Right forelimb (tissue), 1 donor: ENCODE measurements around the gene ERFL.
"Not testable (repeated sequence)": the region's sequence is repeated elsewhere in the genome, so short reads cannot be mapped to it uniquely, and the experiment has no call there.

Experiments used
- DNase-seq: peaks from one replicate; pipeline ENCODE4 v3.0.0-alpha.2; 2018

The ERFL gene

DNA sequence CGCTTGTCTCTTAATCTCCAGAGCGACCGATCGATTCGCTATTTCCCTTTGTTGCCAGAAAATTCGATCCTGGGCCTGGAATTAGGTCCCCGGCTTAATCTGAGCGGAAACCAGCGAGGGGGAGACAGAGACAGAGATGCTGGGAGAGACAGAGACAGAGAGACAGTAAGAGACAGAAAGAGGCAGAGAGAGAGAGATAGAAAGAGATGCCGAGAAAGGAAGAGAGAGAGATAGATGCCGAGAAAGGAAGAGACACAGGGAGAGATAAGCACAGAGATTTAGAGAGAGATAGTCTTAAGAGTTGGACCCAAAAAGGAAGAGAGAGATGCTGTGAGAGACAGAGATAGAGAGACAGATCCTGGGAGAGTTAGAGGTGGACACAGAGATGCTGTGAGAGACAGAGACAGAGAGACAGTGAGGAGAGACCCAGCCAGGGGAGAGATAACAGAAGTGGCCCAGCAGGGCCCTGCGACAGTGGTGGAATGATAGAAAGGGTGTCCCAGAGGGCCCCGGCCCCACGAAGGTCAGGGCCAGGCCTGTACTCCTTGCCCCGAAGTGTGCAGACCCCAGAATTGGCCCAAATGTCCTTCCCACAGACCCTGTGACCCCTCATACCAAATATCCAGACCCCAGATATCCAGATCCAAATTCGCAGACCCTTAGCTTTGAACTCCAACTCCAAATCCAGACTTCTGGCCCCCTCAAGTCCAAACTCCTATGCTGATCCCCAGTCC is 1.3 kb downstream of the ERFL start:
- no peak for DNase-seq

DNA sequence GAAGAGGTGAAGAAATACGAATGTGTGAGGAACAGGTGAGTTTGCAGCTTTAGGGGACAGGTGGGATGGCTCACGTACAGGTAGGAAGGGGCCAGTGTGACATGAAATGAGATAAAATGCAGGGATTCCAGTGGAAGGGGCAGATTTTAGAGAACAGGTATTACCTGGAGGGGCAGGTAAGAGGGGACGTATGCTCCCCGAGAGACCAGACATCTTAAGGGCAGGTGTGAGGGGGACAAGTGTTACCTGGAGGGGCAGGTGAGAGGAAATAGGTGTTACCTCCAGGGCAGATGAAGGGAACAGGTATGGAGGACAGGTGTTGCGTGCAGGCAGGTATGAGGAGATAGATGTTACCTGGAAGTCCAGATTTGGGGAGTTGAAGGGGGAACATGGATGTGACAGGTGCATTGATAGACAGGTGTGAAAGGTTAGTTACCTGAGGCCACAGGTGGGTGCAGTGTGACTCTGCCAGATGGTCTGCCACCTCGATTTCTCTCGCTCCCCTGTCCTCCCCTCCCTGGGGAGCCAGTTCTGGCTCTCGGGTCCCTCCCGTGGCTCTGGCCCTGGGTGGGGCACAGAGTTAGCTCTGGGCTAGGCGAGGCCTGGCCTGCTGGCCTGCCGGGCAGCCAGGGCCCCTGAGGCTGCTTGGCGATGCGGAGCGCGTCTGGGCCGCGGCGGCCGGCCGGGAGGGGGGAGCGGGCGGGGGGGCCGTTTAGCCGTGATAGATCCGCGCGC is 2.1 kb downstream of the ERFL start:
- no peak for DNase-seq

DNA sequence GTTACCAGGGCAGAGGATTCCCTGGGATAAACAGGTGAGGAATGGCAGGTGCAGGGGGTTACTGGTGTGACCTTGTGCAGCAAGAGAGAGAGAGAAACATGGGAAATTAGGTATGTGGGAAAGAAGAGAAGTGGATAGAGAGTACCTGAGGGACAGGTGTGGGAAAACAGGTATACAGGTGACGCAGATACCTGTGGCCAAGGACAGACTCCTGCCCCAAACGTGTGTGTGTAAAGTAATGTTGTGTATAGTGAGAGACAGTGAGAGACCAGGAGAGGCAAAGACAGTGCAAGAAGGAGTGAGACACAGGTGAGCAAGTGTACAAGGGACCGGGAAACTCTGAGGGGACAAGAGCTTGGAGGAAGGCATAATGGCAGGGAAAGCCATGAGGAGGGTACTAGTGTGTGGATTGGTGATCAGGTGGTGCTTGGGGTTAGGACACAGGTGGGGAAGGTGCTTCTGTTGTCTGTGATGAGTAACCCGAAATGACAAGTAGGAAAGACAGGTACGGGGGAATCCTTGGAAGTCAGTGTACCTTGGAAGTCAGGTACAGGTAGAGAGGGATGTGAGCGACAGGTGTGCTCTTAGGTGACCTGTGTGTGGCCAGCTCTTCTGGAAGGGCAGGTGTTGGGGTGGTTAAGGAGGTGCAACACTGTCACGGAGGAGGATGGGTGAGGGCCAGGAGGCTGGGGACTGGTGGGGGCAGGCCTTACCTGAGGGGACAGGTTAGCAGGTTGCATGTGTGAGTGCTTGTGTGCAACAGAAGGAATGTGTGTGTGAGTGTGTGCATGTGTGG is 2.8 kb downstream of the ERFL start:
- DNase-seq = no peak

DNA sequence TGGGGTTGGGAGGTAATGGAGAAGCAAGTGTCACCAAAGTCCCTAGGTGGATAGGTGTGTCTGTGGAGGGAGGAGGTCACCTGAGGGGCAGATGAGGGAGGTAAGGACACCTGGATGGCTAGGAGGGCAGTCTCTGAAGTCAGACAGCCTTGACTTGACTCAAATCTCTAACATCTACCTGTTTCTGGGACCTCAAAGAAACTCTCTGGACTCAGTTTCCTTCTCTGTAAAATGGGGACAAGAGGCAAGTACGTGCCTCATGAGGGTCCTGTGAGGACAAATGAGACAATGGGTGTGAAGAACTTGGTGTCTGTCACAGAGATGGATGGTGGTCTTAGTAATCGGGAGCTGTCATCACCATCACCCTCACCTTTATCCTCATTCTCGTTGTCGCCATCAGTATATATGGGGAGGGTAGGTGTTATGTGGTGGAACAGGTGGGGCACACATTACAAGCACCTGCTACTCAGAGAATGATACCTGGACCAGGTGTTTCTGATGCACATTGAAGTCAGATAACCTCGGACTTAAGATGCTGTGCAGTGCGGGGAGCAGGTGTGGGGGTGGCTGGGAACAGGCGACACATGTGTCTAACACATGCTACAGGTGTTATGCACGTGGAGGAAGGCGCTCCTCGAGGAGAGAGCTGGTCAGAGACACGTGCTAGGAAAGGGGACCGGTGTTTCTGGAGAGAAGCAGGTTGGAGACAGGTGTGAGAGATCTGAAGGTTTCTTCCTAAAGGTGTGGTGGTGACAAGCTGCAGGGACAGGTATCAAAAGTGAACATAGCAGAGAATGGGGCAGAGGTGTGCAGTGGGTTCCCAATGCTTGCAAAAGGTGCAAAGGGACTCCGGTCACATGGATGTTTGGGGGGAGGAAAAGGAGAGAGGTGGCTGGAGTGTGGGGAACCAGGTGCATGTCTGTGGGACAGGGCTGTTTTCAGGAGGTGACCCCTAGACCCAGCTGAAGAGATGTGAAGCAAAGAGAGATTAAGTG is 3.8 kb downstream of the ERFL start:
- DNase-seq = no peak

DNA sequence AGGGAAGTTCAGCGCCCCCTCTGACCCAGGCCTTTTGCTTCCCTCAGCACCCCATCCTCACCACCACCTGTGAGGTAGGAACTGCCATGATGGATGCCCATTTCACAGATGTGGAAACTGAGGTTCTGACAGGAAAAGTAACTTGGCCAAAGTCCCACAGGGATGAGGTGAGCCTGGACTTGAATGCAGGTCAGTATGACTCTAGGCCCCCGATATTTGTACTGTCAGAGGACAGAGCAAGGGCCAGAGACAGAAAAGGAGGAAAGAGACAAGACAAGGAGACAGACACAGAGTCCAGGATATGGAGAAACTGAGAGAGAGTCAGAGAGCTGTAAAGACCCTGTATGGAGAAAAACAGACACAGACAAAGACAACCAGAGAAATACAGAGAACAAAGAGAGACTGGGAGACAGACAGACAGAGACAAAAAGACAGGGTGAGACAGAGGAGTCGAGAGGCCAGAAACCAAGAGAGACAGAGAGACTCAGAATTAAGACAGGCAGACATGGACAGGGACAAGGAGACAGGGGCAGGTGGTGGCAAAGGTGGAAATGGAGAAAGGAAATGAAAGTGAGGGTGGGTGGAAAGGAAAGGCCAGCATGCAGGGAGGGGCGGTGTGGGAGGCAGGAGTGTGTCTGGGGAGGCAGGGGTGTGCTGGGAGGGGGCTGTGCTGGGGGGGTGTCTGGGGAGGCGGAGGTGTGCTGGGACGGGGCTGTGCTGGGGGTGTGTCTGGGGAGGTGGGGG is 5.0 kb downstream of the ERFL start:
- DNase-seq = no peak

DNA sequence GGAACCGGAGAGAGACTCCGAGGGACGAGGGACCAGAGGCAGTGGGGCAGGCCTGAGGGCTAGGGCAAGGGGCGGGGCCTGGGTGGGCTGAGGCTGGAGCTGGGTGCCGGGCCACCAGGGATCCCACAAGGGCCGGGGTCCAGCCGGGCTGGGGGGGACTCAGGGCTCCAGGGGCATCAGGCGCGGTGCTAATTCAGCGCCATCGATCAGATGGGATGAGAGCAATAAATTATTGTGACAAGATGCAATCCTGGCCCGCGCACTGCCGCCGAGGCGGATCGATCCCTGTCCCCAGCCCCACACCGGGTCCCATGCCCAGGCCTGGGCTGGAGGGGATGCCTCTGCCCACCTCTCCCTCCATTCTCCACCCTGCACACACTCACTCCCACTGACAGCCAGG is 5.7 kb downstream of the ERFL start:
- DNase-seq = no peak

DNA sequence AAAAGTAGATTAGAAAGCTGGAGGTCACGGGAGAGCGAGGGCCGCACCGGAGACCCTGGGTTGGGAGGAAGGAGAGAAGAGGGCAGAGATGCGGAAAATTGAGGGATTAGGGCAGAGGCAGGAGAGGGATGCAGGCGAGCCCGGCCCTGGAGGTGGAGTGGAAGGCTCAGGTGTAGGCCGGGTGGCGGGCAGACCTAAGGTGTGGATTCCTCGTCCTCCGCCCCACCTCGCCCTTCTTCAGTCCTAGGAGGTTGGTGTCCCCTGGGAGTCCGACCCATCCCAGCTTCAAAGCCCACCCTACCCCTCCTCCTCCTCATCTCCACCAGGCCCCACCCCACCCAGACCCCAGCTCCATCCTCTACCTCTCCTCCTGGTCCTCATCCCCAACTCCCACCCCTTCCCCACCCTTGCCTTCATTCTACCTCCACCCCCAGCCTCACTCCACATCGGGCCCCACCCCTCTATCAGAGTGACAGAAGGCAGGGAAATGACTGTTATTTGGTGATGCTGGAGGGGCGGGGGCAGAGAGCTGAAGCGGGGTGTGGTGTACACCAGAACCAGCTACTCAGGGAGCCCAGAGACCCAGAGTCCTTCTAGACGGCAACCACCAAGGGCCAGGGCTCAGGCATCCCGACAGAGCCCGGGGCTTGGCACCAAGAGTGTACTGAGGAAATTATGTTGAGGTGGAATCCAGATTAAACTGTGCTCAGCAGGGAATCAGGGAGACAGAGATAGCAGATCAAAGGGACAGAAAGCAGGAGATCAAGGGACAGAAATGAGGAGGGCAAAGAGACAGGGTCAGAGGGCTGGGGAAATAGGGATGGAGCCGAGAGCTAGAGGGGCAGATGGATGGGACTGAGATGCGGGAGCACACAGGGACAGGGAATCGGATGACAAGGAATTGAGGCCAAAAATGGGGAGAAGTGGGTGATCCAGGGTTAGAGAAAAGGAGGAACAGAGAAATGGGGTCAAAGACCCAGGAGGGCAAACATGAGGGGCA is 6.4 kb downstream of the ERFL start:
- DNase-seq = no peak

DNA sequence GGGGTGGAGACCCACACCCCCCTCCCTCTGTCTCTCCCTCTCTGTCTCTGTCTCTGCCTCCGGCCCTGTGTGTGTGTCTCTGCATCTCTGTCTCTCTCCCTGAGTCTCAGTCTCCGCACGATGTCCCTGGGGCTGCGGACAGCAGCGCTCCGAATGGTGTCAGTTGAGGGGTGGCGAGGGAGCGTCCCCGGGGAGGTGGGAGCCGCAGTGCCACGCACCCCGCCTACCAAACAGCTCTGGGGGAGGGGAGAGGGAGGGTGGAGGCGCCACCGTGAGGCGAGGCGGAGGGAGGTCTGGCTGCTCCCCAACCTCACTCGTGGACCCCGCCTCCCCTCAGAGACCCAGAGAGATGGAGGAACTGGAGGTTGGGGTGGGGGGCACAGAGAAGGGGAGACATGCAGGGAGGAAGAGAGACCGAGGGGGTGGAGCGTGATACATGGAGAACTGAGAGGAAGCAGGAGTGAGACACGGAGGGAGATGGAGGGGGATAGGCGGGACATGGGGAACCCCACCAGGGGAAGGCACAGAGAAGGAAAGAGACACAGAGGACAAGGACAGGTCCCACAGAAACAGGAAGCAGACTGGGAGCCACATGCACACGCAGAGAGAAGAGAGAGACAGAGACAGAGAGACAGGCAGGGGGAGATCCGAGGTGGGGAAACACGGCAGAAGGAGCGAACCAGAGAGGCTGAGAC is 7.2 kb downstream of the ERFL start:
- DNase-seq = no peak

DNA sequence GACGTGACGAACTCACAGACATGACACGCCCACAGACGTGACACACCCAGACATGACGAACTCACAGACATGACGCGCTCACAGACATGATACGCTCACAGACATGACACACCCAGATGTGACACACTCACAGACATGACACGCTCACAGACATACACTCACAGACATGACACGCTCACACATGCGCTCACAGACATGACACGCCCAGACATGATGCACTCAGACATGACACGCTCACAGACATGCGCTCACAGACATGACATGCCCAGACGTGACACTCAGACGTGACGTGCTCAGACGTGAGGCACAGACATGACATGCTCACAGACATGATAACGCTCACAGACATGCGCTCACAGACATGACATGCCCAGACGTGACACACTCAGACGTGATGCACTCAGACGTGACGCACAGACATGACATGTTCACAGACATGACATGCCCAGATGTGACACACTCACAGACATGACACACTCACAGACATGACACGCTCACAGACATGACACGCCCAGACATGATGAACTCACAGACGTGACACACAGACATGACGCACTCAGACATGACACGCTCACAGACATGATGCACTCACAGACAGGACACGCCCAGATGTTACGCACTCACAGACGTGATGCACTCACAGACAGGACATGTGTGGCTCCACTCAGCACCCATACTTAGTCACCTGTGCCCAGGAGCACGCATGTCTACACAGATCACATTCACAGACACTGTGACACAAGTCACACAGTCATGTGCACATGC is 8.1 kb downstream of the ERFL start:
- no peak for DNase-seq

DNA sequence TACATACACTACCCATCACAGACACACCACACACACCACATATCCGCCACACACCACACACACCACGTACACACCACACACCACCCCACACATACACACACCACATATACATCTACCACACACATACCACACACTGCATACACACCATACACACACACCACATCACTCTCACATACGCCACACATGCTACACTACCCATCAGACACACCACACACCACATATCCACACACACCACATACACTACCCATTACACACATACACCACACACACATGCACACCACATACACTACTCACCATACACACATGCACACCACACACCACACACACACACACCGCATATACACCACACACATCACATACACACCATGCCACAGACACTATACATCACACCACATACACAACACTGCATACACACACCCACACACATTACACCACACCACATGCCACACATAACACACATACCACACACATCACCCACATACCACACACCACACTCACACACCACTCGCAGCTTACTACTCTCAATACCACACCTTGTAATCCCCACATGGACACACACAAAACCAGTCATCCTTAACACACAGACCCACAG is 9.5 kb downstream of the ERFL start:
- DNase-seq = no peak

DNA sequence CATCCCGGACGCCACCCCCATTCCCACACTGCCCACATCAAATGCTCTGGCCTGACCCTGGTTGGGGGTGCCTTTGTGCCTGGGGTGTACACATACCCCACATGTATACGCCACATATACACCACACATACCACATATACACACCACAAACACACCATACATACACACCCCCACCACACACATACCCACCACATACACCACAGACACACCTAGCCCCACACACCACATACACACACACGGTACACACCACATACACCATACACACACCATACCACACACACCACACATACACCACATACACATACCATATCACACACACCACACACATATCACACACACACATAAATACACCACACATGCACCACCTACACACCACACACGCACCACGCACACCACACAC is 10.2 kb downstream of the ERFL start:
- no peak for DNase-seq

DNA sequence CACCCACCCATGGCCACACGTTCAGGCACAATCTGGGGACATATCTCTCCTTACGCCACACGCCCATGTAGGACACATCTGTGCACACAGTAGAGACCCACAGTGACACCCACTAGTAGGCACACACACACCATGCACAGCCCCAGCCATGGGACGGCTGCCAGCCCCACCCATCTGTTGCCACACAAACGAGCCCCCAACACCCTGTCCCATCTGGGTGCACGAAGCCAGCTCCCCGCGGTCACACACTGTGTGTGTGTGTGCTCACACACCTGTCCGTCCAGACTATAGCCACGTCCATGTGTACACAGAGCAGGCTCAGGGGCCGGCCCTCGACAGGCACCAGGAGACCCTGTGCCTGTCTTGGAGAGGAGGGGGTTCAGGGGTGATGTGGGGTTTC is 10.6 kb downstream of the ERFL start:
- DNase-seq = no peak

DNA sequence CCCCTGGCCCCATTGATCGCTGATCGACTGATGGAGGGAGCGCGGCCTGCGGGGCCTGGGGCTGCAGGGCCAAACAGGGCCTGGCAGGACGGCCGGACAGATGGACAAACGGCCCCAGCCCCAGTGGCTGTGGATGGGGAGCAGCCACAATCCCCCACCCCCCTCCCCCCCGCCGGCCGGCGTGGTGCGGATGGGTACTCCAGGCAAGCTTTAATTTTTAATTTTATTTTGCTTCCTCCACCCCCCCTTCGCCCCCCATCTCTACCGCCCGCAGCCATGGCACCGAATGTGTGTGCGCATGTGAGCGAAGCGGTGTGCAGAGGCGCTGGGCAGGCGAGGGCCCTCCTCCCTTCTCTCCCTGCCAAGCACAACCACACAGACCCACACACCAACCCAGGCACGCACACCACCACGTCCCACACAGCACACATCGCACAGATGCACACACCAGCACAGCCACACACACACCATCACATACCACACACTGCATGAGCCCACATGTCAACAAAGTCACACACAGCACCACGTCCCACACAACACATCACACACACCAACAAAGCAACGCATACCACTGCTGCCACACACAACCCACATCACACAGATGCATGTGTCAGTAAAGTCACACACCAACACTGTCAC is 12.4 kb downstream of the ERFL start:
- no peak for DNase-seq

DNA sequence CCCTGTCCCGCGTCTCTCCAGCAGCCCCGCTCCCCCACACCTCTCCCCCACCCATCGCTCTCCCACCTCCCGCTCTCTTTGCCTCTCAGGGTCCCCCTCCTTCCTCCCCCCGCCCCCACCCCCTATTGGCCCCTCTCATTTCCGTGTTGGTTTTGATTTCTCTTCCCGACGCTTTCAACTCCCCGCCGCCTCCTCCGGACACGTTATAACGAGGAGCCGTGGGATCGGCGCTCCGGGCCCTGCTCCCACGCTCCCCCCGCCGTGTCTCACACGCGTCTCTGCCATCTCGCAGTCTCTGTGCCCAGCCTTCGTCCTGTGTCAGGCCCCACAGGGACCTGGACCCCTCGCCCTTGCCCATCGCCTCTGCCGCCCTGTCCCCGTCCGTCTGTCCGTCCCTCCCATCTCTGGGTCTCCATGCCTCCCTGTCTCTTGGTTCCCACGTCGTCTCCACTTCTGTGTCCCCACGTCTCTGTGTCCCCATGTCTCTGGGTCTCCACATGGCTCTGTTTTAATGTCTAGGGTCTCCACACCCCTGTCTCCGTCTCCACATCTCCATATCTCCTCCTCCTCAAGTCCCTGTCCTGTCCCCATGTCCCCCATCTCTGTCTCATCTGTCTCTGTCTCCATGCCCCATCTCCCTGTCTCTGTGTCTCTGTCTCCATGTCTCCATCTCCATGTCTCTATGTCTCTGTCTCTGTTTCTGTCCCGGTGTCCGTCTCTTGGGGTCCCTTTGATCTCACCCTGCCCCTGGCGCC is 13.1 kb downstream of the ERFL start:
- DNase-seq = no peak

DNA sequence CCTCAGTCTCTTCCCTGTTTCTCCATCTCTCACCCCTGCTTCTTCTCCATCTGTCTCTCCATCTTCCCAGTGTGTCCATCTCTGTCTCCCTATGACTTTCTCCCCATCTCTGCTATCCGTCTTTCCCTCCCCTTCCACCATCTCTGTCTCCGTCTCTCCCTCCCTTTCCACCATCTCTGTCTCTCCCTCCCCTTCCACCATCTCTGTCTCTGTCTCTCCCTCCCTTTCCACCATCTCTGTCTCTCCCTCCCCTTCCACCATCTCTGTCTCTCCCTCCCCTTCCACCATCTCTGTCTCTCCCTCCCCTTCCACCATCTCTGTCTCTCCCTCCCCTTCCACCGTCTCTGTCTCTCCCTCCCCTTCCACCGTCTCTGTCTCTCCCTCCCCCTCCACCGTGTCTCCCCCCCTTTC is 13.8 kb downstream of the ERFL start:
- DNase-seq = not testable (repeated sequence)

DNA sequence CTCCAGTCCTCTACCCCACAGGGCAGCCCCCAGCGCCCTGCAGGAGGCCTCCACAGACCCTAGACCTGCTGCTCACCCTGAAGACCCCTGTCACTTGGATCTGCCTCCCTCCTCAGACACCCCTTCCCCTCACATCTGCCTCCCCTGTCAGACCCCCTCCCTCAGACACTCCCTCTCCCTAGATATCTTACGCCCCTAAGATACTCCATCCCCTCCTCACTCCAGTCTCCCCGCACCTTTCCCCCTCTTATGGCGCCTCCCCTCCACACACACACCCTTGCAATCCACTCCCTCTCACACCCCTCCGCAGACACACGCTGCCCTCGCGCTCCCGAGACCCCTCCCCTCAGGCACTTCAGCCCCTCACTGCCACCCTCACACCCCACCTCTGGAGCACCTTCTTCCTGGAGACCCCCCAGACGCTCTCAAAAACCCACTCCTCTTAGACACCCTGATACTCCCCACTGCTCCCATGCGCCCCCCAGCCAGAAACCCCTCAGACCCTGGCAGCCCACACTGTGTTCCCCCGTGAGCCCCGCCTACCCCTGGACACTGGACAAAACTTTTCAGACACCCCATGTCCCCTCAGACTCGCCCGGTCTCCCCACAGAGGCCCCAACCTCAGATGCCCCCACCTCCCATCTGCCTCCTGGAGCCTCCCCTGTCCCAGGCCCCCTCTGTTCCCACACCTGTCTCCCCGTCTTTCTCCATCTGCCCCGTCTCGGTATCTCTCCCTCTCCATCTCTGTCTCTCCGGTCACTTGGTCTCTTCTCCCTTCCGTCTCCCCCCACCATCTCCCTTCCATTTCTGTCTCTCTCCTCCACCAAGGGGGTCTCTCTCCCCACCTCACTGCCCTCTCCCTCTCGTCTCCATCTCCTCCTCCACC is 14.5 kb downstream of the ERFL start:
- DNase-seq = no peak
